ENCODE measurements around the gene NUTM2E. TPM values are rescaled to one million over a fixed set of nuclear protein-coding genes. Genes with fewer than 3 reads are reported as not detected.
"Not testable (repeated sequence)": the region's sequence is repeated elsewhere in the genome, so short reads cannot be mapped to it uniquely, and the experiment has no call there.

The NUTM2E gene, protein sequence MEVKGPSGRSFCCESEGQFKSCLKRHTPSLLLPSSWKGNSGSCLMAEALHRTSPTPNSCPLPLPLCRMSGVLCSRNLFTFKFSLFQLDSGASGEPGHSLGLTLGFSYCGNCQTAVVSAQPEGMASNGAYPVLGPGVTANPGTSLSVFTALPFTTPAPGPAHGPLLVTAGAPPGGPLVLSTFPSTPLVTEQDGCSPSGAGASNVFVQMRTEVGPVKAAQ (N-terminal part only)
- polyA plus RNA-seq (ENCODE audit: insufficient read length in 12 of 12), result 1 to 10 TPM in 1 of 12 donors, under 1 TPM in 4, not detected in 7; 0.21 to 1.1 (median 0.65) TPM
- long read RNA-seq, donor 1, result 0 reads
- long read RNA-seq, donor 2, result 0 reads
- long read RNA-seq, donor 3, result 0 reads
- long read RNA-seq, donor 4, result 0 reads
- long read RNA-seq, donor 5, result 0 reads
- long read RNA-seq, donor 6, result 0 reads
- long read RNA-seq, donor 7, result 0 reads
- long read RNA-seq, donor 8, result 0 reads
- long read RNA-seq, donor 9, result 0 reads
- long read RNA-seq, donor 10, result 0 reads
- long read RNA-seq, donor 11, result 0 reads

DNA sequence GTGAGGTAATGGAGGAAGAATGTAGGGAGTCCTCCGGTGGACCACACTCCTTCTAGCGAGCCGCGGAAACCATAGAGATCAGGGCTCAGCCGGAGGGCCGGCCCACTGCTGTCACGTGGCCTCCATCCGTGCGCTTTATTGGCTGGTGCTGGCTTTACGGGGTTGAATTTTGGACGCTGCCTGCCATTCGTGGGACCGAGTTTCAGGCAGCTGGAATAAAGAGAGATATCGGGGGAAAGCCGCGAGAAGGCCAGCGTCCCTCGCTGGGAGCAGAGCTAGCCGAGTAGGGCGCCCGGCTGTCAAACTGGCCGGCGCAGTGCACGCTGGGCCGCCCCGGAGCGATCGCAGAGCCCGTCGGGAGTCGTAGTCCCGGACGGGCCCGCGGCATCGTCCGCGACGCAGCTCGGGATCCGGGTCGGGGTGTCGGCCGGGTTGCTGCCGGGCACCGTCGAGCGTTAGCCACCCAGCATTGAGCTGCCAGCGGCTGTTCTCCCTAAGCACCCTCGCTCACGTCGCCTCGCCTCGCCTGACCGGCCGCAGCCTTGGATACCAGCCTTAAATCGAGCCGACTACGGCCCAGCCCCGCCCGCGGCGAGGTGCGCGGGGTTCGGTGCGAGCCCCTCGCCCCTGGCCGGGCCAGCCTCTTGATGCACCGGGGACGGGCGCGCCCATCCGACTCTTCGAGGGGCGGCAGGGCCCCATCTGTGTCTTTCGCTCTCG, at the start of gene NUTM2E:
Gene NUTM2E (plus strand): TSS at position 244 of the 720 bp plus-strand sequence. CDS start 15,002 bp downstream, outside the sequence.
- peak; percentile 84 for DNase-seq

- not testable (repeated sequence) for DNase-seq
Observed at GRCh38 chr10:79777997-79778396, 48.5 kb upstream of the NUTM2E start.

GRCh38 chr10:79779310-79779938, 47.1 kb upstream of the NUTM2E start:
- peak; percentile 68 for DNase-seq

- DNase-seq, result not testable (repeated sequence)
Observed at GRCh38 chr10:79779992-79780391, 46.5 kb upstream of the NUTM2E start.

GRCh38 chr10:79781584-79781983, 45.0 kb upstream of the NUTM2E start:
- DNase-seq, result not testable (repeated sequence)

- DNase-seq, result not testable (repeated sequence)
Observed at GRCh38 chr10:79787455-79787952, 39.0 kb upstream of the NUTM2E start.

DNA sequence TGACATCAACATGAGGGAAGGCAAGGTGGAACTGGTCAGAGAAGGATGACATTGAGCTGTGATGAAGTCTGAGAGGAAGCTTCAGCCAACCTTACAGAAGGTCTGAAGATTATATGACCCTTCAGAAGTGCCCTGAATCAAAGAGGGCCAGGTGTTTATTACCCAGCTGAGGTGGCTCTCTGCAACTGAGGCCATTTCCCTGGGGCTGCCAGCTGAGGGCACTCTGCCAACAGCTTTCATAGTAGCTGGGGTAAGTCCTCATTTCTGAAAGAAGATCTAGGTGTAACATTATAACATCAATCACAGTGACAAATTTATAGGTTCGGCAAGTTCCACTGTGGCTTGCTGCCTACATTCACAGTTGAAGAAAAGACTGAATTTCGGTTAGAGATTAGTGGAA, 37.2 kb upstream of the NUTM2E start:
- not testable (repeated sequence) for DNase-seq

- DNase-seq, result not testable (repeated sequence)
Observed at GRCh38 chr10:79791906-79792517, 34.5 kb upstream of the NUTM2E start.

DNA sequence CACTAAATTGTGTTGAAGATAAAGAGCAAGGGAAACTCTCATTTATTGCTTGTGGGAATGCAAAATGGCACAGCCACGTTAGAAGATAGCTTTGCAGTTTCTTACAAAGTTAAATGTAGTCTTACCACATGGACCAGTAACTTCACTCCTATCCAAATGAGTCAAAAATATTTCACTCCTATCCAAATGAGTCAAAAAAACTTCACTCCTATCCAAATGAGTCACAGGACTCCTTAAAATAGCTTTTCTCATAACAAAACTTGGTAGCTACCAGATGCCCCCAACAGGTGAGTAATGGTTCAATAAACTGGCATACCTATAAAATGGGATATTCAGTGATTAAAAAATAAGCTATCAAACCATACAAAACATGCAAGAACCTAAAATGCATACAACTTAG, 27.2 kb upstream of the NUTM2E start:
- DNase-seq, result not testable (repeated sequence)

DNA sequence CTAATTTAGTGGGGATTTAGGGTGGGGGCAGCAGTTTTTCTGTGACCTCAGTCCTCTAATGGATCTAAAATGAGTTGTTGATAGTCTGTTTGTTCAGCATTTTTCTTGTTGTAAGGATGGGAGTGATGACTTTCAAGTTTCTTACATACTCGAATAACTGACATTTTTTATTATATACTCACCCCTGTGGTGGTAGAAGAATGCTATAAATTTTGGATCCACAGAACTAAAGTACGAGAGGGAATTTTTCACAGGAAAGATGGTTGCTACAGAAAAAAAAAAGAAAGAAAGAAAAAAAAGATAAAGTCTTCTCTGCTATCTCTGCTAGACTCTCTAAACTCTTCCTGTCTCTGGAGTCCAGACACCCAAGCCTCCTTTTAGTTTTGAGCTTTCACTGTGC, 20.7 kb upstream of the NUTM2E start:
- DNase-seq, result not testable (repeated sequence)

GRCh38 chr10:79811895-79812294, 14.6 kb upstream of the NUTM2E start:
- DNase-seq, result not testable (repeated sequence)

- DNase-seq, result not testable (repeated sequence)
Observed at GRCh38 chr10:79816290-79816689, 10.2 kb upstream of the NUTM2E start.

DNA sequence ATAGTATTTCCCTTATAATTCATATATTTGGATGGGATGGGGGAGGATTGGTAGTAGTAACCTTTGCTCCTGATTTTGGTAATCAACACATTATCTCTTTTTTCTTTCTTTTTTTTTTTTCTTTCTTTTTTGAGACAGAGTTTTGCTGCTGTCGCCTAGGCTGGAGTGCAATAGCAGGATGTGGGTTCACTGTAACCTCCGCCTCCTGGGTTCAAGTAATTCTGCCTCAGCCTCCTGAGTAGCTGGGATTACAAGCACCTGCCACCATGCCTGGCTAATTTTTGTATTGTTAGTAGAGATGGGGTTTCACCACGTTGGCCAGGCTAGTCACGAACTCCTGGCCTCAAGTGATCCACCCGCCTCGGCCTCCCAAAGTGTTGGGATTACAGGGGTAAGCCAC, 3.2 kb upstream of the NUTM2E start:
- DNase-seq, result not testable (repeated sequence)

DNA sequence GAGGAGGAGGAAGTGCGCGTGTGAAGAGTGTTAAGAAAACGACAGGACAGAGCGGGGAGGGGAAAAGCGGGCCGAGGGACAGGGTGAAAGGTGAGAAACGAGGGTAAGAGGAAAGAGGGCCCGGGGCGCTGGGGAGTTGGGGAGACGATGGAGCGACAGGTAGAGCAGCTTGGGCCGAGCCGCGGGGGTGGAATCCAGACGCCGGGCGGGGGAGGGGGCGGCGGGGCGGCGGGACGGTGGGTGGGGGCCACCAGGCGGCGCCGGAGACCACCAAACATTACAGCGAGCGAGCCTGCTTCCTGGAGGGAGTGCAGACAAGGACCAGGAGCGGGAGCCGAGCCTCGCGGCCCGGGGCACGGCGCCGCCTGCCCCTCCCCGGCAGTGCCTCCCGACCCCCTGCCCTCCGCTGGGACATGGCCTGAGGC, 940 bp upstream of the NUTM2E start:
- not testable (repeated sequence) for DNase-seq

GRCh38 chr10:79826131-79826495, 426 bp upstream of the NUTM2E start:
- peak; percentile 10 for DNase-seq

GRCh38 chr10:79833833-79834232, 7.3 kb downstream of the NUTM2E start:
- DNase-seq, result not testable (repeated sequence)

DNA sequence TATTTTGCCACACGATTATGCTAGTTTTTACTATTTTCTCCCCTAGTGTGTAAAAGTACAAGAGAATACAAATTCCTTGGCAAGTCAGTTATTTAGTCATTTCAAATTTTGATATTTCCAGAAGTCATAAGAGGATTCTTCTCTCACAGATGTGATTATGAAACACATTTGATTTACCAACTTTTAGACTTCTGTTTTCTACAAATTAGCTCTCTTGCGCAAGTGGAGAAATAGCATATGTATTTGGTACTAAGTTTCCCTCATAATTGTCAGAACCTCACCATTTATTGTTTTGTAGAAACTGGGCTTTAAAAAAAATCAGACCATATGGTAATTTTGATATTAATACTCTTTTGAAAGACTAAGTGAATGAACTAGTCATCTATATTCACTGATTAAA, 9.4 kb downstream of the NUTM2E start:
- DNase-seq, result not testable (repeated sequence)

DNA sequence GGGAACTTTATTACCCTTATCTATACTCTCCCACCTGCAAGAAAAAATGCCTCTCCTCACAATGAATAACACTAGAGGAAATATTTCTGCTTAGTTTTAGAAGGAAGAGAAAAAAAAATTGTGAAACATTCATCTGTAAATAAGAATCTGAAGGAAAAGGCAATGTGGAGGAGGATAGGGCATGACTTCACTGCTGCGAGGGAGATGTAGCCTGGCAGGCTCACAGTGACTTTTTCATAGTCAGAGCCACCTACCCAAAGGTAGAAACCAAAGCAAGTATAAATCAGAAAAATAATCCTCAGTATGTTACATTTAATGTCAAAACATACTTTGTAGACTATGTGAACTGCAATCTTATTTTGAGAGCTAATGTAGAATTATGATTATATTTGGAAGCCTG, 10.4 kb downstream of the NUTM2E start:
- DNase-seq, result not testable (repeated sequence)

DNA sequence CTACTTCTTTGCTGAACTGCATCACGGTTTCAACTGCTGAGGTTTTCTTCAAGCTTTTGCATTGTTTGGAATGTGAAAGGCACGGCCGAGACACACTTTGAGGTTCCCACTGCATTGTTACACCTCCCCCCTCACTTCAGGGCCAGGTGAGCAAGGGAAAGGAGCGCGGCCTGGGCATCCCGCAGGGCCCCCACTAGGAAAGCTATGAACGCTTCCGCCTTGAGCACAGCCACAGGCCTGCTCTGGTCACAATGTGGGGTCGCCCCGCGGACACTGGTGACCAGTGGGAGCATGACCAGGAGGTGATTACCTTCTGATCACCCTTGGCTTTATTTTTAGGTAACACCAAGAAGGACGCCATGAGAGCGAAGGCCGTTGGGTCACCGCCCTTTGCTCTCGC, 11.9 kb downstream of the NUTM2E start:
- not testable (repeated sequence) for DNase-seq

DNA sequence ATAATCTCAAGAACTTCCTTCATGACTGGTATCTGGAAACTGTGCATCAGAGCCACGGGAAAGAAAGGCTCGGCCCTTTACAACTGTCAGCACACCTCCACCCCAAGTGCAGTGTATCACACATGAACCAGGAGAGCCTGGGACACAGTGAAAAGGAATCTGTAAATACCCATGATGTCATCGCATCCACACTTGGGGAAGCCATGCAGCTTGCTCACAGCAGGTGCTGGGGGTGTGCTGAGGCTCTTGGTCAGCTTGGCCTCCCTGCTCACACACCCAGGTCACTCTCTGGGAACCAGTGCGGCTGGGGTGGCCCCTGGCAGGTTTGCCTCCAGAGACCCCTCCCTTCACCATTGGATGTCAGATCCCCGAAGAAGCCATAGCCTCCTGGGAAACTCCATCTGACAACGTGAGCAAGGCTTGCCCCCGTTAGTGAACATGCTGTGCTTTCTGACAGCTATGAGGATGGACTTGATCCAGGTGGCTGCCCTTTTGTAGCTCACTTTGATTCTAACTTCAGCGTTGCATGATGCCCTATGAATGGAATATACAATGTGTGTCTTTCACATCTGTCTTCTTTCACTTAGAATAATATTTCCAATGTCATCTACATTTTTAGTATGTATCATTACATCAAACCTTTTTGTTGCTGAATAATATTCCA, 26.8 kb downstream of the NUTM2E start:
- DNase-seq, result not testable (repeated sequence)

DNA sequence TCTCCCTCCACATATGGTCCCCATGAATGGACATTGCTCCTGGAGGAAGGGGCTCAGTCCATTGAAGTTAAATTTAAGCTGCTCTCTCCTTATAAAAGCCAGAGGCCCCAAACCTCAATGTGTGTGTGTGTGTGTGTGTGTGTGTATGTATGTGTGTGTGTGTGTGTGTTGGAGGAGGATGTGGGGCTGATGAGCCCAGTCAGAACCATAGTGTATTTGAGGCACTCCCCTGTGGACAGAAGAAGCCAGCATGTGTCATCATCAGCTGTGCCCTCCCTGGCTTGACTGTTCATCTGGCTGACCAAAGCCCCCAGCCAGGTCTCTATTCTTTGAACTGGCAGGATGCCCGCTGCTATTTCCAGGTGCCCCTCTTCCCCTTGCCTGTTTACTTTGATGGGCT, 35.7 kb downstream of the NUTM2E start:
- not testable (repeated sequence) for DNase-seq

Measured in muscle of arm (tissue), 14 donors.